Upper lobe of left lung (tissue), 4 donors: Measurements from ENCODE around the gene SPOPL.

Experiments
- CTCF ChIP-seq, 6 experiments: fragments of 450-650 bp in 4 of 6; fragments of 200-600 bp in 2 of 6; sonication (generic) in 2 of 6; IDR thresholded peaks; one replicate each; pipeline ENCODE4 v1.5.1; 2016 to 2019; ENCODE audit warnings: antibody characterized with exemption in 6 of 6
- EP300 ChIP-seq, 4 donors: sonication (generic); formaldehyde crosslinking; IDR thresholded peaks; one replicate each; pipeline ENCODE4 v1.5.1; 2017; ENCODE audit warnings: antibody characterized with exemption in 4 of 4, control low read depth in 2 of 4
- POLR2AphosphoS5 ChIP-seq, 2 donors: sonication (generic); formaldehyde crosslinking; IDR thresholded peaks; one replicate each; pipeline ENCODE4 v1.5.1; 2017; ENCODE audit warnings: antibody characterized with exemption in 2 of 2

- TF ChIP-seq POLR2AphosphoS5 (IDR thresholded peaks at IDR 0.05): no peak
- no peak for TF ChIP-seq CTCF (IDR thresholded peaks at IDR 0.05)
- no peak for TF ChIP-seq EP300 (IDR thresholded peaks at IDR 0.05)
Measured at GRCh38 chr2:138577066-138577465, 75.5 kb downstream of the SPOPL start.
